Activated CD8-positive, alpha-beta memory T cell treated with anti-CD3 and anti-CD28 coated beads for 36 hours (primary cell): ENCODE data around the gene RBM18. TPM values are rescaled to one million over a fixed set of nuclear protein-coding genes. Genes with fewer than 3 reads are reported as not detected.

Experiments
- CTCF ChIA-PET: fragments of 350-600 bp; sonication (Branson Sonifier 250); formaldehyde crosslinking; loops from one replicate; lab custom pipeline; 2021; ENCODE audit warnings: antibody characterized with exemption; lab: Charles Lee
- POLR2A ChIA-PET: fragments of 350-600 bp; sonication (Branson Sonifier 250); formaldehyde crosslinking; loops from one replicate; lab custom pipeline; 2021; ENCODE audit warnings: antibody characterized with exemption; lab: Charles Lee
- total RNA-seq, 2 experiments: library from RNA; stranded (reverse); gene quantifications; one replicate each; pipeline ENCODE4 v1.2.3, GENCODE V29; 2021

The RBM18 gene
- total RNA-seq, 2 experiments from 2014 or later, result 34.1 to 35.4 TPM

DNA sequence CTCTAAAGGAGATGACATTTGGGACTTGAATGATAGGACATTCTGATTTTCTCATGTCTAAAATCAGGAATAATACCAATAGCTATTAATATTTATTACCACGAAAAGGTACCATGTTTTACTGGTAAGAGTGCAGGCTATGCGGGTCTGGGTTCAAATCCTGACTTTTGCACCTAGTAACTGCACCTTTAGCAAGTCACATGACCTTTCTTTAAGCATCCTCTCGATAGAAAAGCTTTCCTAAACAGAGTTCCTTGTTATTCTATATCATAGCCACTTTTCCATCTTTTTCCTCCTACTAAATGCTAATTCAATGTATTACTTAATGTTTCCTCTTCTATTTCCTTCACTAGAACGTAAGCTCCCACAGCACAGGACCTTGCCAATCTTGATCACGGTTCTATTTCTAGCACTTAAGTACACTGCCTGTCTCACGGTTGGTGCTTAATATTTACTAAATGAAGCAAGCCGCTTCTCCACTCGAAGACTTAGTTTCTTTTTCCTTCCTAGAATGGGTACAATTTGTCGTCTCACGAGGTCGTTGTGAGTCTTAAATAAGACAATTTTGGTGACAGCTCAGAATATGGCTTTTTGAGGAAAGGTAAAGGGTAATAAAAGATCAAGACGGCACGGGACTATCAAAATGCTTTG is 816 bp downstream of the RBM18 start:
- CTCF ChIA-PET, result interaction anchor here (0.6 to 1.8 kb wide), 3 partner anchors 113 to 165 kb away, joined by 3 to 6 read pairs (median 5); no protein-coding TSS in a partner anchor
- POLR2A ChIA-PET, result interaction anchor here (0.9 kb wide), 1 partner anchor 84 kb away, joined by 3 read pairs; no protein-coding TSS in a partner anchor

DNA sequence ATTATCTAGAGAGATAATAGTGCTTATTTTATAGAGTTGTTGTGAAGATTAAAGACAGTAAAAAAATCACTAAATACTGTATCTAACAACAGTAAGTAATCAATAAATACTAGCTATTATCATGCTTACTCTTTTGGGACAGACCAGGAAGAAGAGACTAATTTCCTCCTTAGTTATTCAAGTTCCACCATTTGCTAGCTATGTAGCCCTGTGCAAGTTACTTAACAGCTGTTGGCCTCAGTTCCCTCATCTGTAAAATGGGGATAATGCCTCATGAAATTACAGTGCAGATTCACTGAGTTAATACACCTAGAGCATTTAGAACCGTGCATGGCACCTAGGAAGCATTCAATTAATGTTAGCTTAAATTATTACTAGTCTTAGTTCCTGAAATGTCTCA is 2.6 kb downstream of the RBM18 start:
- CTCF ChIA-PET, result no interaction called here
- POLR2A ChIA-PET, result no interaction called here

DNA sequence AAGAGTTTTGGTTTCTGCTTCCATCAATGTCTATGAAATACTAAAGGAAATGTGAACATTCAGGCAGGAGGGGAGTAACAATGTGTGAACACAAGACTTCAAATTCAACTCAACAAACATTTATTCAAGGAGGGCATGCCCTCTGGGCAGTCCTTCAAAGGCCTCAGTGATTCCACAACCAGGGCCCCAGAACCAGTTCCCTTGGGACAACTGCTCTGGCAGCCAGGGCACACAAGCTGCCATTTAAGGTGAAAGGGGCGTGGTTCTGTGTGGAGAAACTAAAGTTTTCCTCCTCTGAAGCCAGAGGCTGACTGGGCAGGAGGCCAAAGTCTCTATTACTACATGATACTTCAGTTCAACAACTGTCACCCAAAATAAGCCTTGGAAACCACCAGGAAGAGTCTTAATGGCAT is 3.2 kb downstream of the RBM18 start:
- ChIA-PET CTCF (no interaction called here), POLR2A (no interaction called here)

DNA sequence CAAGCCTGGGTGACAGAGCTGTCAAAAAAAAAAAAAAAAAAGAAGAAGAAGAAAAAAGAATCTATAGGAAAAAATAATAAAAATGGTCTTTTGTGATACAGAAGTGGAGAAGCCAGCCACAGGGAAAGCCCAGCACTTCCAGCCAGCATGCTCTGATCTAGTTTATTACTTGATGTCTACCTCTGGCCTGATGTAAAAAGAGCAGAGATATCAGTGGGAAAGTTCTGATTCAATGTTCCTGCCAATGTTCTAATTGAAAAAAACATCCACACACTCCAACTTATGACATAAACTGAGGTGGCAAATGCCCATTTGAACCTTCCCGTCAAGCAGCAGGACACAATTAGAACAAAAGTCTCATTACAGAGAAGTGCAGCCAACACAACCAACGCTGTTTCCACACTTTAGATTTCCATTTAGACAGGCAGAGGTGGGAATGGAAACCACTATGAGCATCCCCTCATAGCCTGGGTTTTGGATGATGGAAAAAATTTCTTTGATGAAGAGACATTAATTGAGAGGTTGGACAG is 5.7 kb downstream of the RBM18 start:
- POLR2A ChIA-PET, result no interaction called here
- CTCF ChIA-PET, result no interaction called here

DNA sequence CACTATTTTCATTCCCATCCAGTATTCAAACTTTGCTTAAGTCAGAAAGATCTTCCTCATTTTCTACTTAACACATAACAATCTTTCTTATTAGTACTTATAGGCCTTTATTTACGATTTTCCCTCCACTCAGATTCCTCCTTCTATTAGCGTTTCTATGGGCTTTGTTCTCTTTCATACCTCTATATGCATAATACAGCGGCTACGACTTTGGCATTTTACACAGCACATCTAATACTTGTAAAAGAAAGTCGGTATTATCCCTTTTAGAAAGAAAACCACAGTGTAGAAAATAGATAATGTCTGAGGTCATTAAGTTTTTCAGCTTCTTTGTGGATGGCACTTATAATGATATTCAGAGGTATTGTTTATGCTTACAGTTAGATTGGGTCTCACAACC is 8.4 kb downstream of the RBM18 start:
- POLR2A ChIA-PET, result no interaction called here
- CTCF ChIA-PET, result no interaction called here

DNA sequence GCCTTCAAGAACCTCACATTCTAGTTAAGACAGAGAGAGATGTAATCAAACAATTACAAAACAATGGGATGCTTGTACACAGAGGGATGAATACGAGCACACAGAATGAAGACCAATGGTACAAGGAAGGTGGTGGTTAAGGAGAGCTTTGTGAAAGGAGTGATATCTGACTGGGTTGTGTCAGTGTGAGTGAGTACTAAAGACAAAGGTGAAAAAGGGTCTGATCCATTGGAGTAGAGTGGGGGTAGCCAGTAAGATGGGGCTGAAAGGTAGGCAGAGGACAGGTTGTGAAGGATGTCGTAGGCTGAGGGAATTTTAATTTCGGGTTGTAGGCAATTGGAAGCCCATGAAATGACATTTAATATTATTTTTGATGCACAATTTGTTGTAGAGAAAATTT is 9.9 kb downstream of the RBM18 start:
- CTCF ChIA-PET, result no interaction called here
- POLR2A ChIA-PET, result no interaction called here

DNA sequence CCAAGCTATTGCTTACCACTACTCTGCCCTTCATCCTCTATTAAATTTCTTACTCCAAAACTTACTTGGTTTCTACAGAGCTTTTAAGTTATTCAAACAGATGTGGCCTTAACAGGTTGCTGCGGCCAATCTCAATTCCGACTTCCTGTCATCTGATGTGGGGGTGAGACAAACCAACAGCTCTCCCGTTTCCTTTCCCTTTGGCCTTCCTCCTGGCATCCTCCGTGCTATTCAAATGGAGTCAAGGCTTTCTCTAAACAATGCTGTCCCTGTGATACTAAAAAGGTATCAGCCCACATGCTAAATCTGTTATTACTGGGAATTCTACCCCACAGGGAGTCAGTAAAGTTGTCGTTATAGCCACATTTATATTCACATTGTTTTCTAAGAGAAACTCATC is 11.8 kb downstream of the RBM18 start:
- POLR2A ChIA-PET, result no interaction called here
- CTCF ChIA-PET, result no interaction called here

DNA sequence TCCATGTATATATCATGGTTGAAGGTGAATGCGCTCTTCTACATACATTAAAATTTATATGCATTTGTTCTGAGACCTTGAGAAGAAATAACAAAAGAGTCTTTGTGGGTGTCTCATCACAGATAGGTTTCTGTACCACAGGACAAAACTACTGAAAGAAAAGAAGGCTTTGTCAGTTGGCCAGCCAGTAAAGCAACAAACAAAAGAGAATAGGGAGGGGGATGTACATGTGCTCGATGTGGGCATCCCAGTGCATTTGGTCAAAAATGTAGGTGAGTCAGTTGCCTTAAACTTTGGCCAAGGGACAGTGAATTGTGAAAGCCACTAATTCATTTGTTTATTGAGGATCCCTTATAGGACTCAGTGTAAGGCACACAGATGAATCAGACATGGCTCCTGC is 13.3 kb downstream of the RBM18 start:
- CTCF ChIA-PET, result no interaction called here
- POLR2A ChIA-PET, result no interaction called here

DNA sequence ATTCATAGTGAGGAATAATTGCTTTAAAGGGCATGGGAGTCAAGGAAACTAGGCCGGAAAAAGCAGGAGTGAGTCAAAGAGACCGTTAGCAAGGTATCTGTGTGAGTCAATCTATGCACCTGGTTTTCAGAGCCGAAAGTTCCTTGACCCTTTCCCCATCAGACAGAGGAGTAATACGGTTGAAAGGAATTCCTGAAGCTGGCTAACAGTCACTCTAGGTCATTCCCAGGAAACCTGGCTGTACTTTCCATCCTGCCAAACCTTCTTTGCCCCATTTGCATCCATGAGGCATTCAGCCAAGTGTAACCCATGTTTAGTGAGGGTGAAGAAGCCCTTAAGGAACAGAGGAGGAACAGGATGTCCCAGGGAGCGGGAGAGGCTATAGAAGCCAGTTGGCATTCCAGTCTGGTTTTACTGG is 16.2 kb downstream of the RBM18 start:
- CTCF ChIA-PET, result no interaction called here
- POLR2A ChIA-PET, result no interaction called here

DNA sequence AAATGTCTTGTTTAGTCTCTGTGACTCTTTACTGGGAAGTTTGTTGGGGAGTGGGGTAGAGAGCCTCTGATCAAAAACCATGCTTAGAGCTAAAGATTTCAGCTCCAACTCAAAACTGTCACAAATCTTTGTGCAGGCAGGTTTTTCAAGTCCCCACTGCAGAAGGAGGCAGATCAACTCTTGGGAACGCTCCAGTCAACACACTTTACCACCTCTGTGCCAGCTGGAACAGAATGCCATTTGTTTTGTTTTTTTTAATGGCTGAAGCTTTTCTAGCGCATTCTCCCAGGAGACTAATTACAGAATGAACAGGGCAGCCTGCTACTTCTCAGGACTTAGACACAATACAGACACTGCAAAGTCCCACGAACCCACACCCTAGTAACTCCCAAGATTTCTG is 18.0 kb downstream of the RBM18 start:
- ChIA-PET POLR2A (no interaction called here), CTCF (no interaction called here)

DNA sequence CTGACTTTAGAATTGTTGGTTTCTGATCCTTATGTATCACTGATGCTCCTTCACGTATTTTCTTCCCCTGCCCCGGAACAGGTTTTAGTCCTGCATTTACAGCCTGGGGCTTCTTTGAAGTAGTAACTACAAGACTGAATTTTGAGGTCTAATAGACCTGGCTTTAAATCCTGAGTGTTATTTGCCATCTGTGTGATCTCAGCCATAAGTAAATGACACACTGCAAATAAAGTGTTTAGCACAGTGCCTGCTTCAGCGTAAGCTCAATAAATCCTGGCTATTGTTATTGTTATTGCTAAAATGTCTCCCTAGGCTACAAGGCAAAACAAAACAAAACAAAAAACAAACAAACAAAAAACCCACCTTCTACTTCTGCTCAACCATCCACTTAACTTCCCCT is 20.3 kb downstream of the RBM18 start:
- CTCF ChIA-PET, result no interaction called here
- POLR2A ChIA-PET, result no interaction called here

DNA sequence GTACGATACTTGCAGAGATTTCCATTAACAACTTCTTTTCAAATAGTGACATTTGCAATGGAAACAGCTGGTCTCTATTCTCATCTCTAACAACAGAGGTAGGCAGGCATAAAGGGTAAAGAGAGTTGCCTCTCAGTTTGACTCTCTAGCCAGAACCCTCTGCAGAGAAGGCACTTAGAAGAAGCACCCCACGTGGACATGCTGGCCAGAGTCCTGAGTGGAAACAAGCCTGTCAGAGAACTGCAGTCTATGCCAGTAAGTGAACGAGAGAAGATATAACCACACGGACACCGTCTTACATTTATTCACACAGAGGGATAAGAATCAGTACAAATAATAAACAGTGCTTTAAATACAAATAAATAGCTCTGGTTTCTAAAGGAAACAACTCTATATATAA is 24.9 kb downstream of the RBM18 start:
- ChIA-PET POLR2A (no interaction called here), CTCF (no interaction called here)

DNA sequence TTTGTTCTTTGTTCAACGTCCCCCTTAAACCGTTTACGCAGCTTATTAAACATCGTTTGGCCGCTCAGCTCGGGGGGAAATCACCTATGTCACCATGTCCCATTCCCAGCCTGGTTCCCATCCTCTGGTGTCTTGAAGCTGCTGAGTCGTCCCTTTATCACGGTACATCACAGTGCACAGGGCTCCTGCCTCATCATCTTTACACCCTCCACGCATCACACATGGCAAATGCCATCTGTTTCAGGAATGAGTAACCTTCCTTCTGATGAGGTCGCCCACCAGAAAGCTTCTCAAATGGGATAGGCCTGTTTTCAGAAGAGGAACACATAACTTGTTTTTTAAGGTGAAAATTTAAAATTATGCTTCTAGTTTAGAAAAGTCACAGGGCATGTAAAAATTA is 28.0 kb downstream of the RBM18 start:
- ChIA-PET POLR2A (no interaction called here), CTCF (no interaction called here)

DNA sequence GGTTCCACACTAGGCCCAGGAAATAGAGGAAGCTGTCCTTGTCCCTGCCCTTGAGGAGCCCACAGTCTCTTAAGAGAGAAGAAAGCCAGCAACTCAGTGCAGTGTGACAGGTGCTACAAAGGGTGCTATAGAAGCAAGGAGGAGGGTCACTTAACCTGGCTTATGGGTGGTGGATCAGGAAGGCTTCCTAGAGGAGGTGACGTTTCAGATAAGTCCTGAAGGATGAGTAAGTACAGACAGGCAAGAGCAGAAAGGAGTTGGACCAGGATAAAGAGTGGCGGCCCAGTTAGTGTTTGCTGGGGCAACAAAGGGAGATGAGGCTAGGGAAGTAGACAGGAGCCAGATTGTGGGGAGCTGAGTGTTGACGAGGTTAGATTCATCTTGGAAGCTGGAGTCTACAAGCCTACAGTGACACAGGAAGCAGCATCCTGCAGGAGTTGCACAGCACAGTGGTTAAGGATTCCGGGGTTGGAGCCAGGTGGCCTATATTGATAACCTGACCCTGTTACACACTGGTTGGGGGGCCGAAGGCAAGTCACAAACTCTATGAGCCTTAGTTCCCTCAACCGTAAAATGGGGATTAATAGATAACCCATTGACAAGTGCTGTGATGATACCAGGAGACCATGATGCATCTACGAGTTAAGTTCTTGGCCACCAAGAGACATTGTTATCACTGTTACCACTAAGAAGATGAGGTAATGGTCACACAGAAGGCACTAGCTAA is 30.5 kb downstream of the RBM18 start:
- POLR2A ChIA-PET, result no interaction called here
- CTCF ChIA-PET, result no interaction called here

DNA sequence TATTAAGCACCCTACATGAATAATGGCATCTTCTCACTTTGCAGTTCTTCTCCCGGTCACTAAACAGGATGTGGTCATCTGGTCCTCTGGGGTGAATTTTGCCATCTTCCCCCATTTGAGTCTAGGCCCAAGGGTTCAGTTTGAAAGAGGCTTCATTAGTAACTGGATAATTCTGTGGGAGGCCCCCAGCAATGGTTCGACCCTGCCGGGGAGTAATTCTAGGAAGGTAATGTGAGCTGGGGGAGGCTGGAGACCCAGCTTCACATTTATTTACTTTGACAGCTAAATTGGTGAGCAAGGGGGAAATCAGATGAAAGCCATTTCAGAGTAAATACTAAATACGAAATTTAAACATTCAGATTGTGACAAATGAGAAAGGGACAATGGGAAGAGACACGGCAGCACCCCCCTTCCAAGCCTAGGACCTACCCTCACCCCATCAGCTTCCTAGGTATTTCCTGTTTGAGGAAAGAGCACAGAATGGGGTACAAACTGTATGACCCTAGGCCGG is 31.8 kb downstream of the RBM18 start:
- ChIA-PET POLR2A (interaction anchor here (0.6 kb wide), 1 partner anchor 38 kb away, joined by 5 read pairs; no protein-coding TSS in a partner anchor), CTCF (interaction anchor here (0.6 kb wide), 1 partner anchor 81 kb away, joined by 3 read pairs; no protein-coding TSS in a partner anchor)

DNA sequence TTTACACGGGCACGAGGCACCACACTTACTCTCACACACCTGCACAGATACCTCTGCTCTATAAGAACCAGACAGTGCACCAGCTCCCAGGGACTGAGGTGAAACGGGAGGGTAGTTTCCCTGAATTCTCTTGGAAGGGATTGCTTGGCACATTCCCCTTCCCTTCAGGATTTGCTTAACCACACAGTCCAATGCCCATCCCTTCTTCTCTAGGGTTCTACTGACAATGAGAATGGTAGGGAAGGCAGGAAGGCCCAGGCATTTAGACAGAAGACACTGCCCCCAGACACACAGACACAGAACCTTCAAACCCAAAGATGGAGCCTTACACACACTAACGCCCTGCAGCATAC is 35.2 kb downstream of the RBM18 start:
- CTCF ChIA-PET, result no interaction called here
- POLR2A ChIA-PET, result no interaction called here

DNA sequence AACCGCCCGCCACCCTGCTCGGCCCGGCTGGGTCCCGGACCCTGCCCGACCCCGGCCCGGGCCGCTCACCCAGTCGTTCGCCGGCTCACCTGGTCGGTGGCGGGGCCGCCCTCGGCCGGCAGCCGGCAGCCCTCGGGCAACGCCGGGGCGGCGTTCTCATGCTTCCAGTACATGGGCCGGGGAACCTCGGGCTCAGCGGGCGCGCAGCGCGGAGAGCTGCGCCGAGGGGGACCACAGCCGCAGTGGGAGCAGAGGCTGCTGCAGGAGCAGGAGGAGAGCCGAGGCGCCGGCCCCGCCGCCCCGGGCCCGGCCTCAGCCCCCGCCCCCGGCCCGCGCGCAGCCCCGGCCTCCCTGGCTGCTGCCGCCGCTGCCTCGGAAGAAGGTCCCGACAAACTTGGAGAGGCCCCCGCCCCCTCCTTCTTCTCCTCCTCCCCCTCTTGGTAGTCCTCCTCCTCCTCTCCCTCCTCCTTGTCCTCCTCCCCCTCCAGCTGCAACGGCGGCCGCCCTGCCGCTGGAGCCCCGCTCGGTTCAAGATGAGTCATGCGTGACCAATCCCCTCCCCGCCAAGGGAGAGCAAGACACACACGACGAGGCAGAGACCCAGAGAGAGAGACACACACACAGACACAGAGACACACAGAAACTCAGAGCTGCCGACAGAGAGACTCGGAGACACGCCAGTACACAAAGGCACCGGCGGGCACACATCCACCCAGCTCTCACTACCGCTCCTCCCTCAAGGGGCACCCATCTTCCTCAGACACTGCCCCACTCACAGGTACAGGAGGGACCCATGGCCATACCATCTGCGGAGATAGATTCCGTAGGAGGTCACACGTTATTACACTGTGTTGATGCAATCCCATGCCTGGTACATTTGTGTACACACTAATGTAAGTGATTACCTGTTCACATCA is 35.8 kb downstream of the RBM18 start, which contains the start of gene LHX6:
TSS of gene LHX6 (minus strand) at position 390 of the 917 bp plus-strand sequence. CDS start at position 173, 217 bp downstream.
- ChIA-PET POLR2A (no interaction called here), CTCF (no interaction called here)

DNA sequence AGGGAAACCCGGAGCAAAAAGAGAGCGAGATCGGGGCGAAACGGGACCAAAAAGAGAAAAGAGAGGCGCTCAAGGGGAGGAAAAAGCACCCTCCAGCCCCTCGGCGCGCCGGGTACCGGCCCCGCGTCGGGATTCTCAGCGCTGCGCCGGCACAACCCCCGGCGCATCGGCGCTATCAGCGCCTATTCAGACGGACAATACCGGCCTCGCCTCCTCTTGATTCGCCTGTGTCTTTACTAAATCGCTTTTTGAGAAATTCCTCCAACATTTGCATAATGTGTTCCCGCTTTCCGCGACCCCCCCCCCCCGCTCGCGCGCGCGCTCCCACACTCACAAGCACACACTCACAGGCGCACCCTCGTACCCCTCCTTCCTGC is 36.5 kb downstream of the RBM18 start:
- ChIA-PET CTCF (no interaction called here), POLR2A (no interaction called here)

DNA sequence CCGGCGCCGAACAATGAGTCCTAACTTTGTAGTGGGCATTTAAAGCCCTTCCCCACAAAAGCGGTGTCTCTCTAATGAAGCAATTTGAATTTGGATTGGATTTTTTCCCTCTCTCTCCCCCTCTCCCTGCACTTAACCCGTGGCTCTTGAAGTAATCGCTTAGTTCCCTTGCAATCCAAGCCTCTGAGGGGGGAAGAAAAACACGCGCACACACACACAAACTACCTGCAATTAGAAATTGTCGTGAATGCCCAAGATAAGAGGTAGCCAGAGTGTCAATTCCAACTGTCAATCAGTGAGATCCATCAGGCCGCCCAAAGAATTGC is 37.1 kb downstream of the RBM18 start:
- CTCF ChIA-PET, result no interaction called here
- POLR2A ChIA-PET, result no interaction called here
